ENCODE measurements around the gene DAD1.

Gene DAD1

GRCh38 chr14:22597265-22597664, 8.2 kb upstream of the DAD1 start:
- Histone ChIP-seq H3K4me3 (ENCODE audit: low read length) (peak overlapping the region; percentile 90), H3K9me3 (ENCODE audit: insufficient read depth, low read length) (no peaks in the 10 kb centered on the region), H3K36me3 (replicated peaks; ENCODE audit: low read depth, low read length) (no peaks in the 10 kb centered on the region), H4K20me1 (ENCODE audit: insufficient read depth, low read length) (no peaks in the 10 kb centered on the region), H3K4me2 (ENCODE audit: low read length) (peak overlapping the region; percentile 81; the same call in 1 of the 2 replicates), H3K9ac (ENCODE audit: low read length) (no peak overlapping the region), H2AFZ (ENCODE audit: low read depth, low read length) (no peak overlapping the region), H3K27ac (ENCODE audit: low read length) (no peak overlapping the region), H3K79me2 (ENCODE audit: low read length) (no peaks in the 10 kb centered on the region), H3K4me1 (ENCODE audit: low read length) (peaks cover 27% of the 10 kb centered on the region), H3K27me3 (ENCODE audit: low read depth, low read length) (peaks cover 5% of the 10 kb centered on the region)
- no peak for TF ChIP-seq CTCF (IDR thresholded peaks at IDR 0.05; ENCODE audit: low read depth, low read length)
- TF ChIP-seq EZH2phosphoT487 (IDR thresholded peaks at IDR 0.05; ENCODE audit: low read depth): no peak

GRCh38 chr14:22596354-22596879, 7.4 kb upstream of the DAD1 start:
- H3K9me3 ChIP-seq (ENCODE audit: insufficient read depth, low read length): no peaks in the 10 kb centered on the region
- no peaks in the 10 kb centered on the region for H4K20me1 ChIP-seq (ENCODE audit: insufficient read depth, low read length)
- H2AFZ ChIP-seq (ENCODE audit: low read depth, low read length): no peak overlapping the region
- H3K79me2 ChIP-seq (ENCODE audit: low read length): no peaks in the 10 kb centered on the region
- no peaks in the 10 kb centered on the region for H3K36me3 ChIP-seq (replicated peaks; ENCODE audit: low read depth, low read length)
- no peak overlapping the region for H3K4me3 ChIP-seq (ENCODE audit: low read length)
- H3K27me3 ChIP-seq (ENCODE audit: low read depth, low read length): peaks cover 5% of the 10 kb centered on the region
- no peak overlapping the region for H3K27ac ChIP-seq (ENCODE audit: low read length)
- no peak overlapping the region for H3K9ac ChIP-seq (ENCODE audit: low read length)
- TF ChIP-seq EZH2phosphoT487 (IDR thresholded peaks at IDR 0.05; ENCODE audit: low read depth): no peak
- no peak for TF ChIP-seq CTCF (IDR thresholded peaks at IDR 0.05; ENCODE audit: low read depth, low read length)
- H3K4me2 ChIP-seq (ENCODE audit: low read length): no peak overlapping the region
- peaks cover 27% of the 10 kb centered on the region for H3K4me1 ChIP-seq (ENCODE audit: low read length)

GRCh38 chr14:22594156-22594716, 5.2 kb upstream of the DAD1 start:
- no peak overlapping the region for H3K9ac ChIP-seq (ENCODE audit: low read length)
- no peak overlapping the region for H3K4me3 ChIP-seq (ENCODE audit: low read length)
- H3K9me3 ChIP-seq (ENCODE audit: insufficient read depth, low read length): no peaks in the 10 kb centered on the region
- no peaks in the 10 kb centered on the region for H4K20me1 ChIP-seq (ENCODE audit: insufficient read depth, low read length)
- peaks cover 25% of the 10 kb centered on the region for H3K4me1 ChIP-seq (ENCODE audit: low read length)
- H3K36me3 ChIP-seq (replicated peaks; ENCODE audit: low read depth, low read length): no peaks in the 10 kb centered on the region
- H3K79me2 ChIP-seq (ENCODE audit: low read length): no peaks in the 10 kb centered on the region
- TF ChIP-seq CTCF (IDR thresholded peaks at IDR 0.05; ENCODE audit: low read depth, low read length): no peak
- no peak overlapping the region for H3K4me2 ChIP-seq (ENCODE audit: low read length)
- no peak overlapping the region for H2AFZ ChIP-seq (ENCODE audit: low read depth, low read length)
- H3K27ac ChIP-seq (ENCODE audit: low read length): no peak overlapping the region
- H3K27me3 ChIP-seq (ENCODE audit: low read depth, low read length): peaks cover 5% of the 10 kb centered on the region

- H3K36me3 ChIP-seq (replicated peaks; ENCODE audit: low read depth, low read length): no peaks in the 10 kb centered on the region
- H3K79me2 ChIP-seq (ENCODE audit: low read length): peaks cover 4% of the 10 kb centered on the region
- no peak overlapping the region for H3K27ac ChIP-seq (ENCODE audit: low read length)
- TF ChIP-seq CTCF (IDR thresholded peaks at IDR 0.05; ENCODE audit: low read depth, low read length): no peak
- TF ChIP-seq EZH2phosphoT487 (IDR thresholded peaks at IDR 0.05; ENCODE audit: low read depth): no peak
- H3K9ac ChIP-seq (ENCODE audit: low read length): no peak overlapping the region
- no peak overlapping the region for H3K4me3 ChIP-seq (ENCODE audit: low read length)
- peaks cover 5% of the 10 kb centered on the region for H3K27me3 ChIP-seq (ENCODE audit: low read depth, low read length)
- peaks cover 19% of the 10 kb centered on the region; the same call in 1 of the 2 replicates for H3K4me1 ChIP-seq (ENCODE audit: low read length)
- no peak overlapping the region for H3K4me2 ChIP-seq (ENCODE audit: low read length)
- no peak overlapping the region for H2AFZ ChIP-seq (ENCODE audit: low read depth, low read length)
- H4K20me1 ChIP-seq (ENCODE audit: insufficient read depth, low read length): no peaks in the 10 kb centered on the region
- H3K9me3 ChIP-seq (ENCODE audit: insufficient read depth, low read length): no peaks in the 10 kb centered on the region
Measured at GRCh38 chr14:22593601-22594000, 4.6 kb upstream of the DAD1 start.
